Loucy (cell line): ENCODE measurements around the gene CPXM2.

ENCODE experiments used
- H2AFZ ChIP-seq: fragments of 200-600 bp; sonication (generic); 2 replicates; pipeline ENCODE4 v1.6.0; 2016; ENCODE audit warnings: antibody characterized with exemption, mild to moderate bottlenecking, low read length, moderate library complexity
- H3F3A ChIP-seq: fragments of 200-600 bp; 2 replicates; pipeline ENCODE4 v1.6.0; 2016; ENCODE audit warnings: antibody characterized with exemption, low read depth, mild to moderate bottlenecking
- H3K27me3 ChIP-seq: fragments of 200-600 bp; sonication (generic); 2 replicates; pipeline ENCODE4 v1.6.1; 2014; ENCODE audit warnings: low read length, mild to moderate bottlenecking; ENCODE audit not compliant: insufficient read depth, poor library complexity, severe bottlenecking
- H3K36me3 ChIP-seq: fragments of 200-600 bp; sonication (generic); 2 replicates; pipeline ENCODE4 v1.6.1; 2016; ENCODE audit warnings: low read length; ENCODE audit not compliant: insufficient read depth
- H3K4me1 ChIP-seq: fragments of 200-600 bp; sonication (generic); 2 replicates; pipeline ENCODE4 v1.5.1; 2014; ENCODE audit warnings: low read length, mild to moderate bottlenecking; ENCODE audit not compliant: insufficient read depth, poor library complexity, severe bottlenecking
- H3K4me2 ChIP-seq: fragments of 200-600 bp; sonication (generic); 2 replicates; pipeline ENCODE4 v1.6.0; 2014; ENCODE audit warnings: antibody characterized with exemption, low read length, low read depth, mild to moderate bottlenecking; ENCODE audit not compliant: poor library complexity, severe bottlenecking
- H3K4me3 ChIP-seq: fragments of 200-600 bp; sonication (generic); 2 replicates; pipeline ENCODE4 v1.5.1; 2014; ENCODE audit warnings: low read length, mild to moderate bottlenecking, mixed read lengths; ENCODE audit not compliant: poor library complexity, severe bottlenecking
- H3K79me2 ChIP-seq: fragments of 200-600 bp; sonication (generic); 2 replicates; pipeline ENCODE4 v1.6.1; 2014; ENCODE audit warnings: low read length; ENCODE audit not compliant: insufficient read depth
- H3K9ac ChIP-seq: fragments of 200-600 bp; sonication (generic); 2 replicates; pipeline ENCODE4 v1.6.0; 2014; ENCODE audit warnings: mild to moderate bottlenecking, low read depth, low read length, moderate library complexity; ENCODE audit not compliant: poor library complexity, severe bottlenecking
- H3K9me2 ChIP-seq: fragments of 200-600 bp; sonication (generic); replicated peaks from 2 replicates; pipeline ENCODE4 v1.6.1; 2016; ENCODE audit warnings: low read depth, low read length, mixed read lengths
- H3K9me3 ChIP-seq: fragments of 200-600 bp; sonication (generic); 2 replicates; pipeline ENCODE4 v1.6.1; 2014; ENCODE audit warnings: mild to moderate bottlenecking, antibody characterized with exemption, low read length, low read depth; ENCODE audit not compliant: insufficient read depth
- H4K20me1 ChIP-seq: fragments of 200-600 bp; sonication (generic); 2 replicates; pipeline ENCODE4 v1.6.0; 2014; ENCODE audit warnings: antibody characterized with exemption, low read length, mild to moderate bottlenecking; ENCODE audit not compliant: insufficient read depth, poor library complexity, severe bottlenecking
- CTCF ChIP-seq: fragments of 200-600 bp; sonication (generic); conservative IDR thresholded peaks from 2 replicates; pipeline ENCODE4 v1.5.1; 2014; ENCODE audit warnings: mild to moderate bottlenecking, antibody characterized with exemption, low read length
- EZH2phosphoT487 ChIP-seq: fragments of 200-600 bp; IDR thresholded peaks from 2 replicates; pipeline ENCODE4 v1.6.1; 2018; ENCODE audit warnings: antibody characterized with exemption, mild to moderate bottlenecking, moderate library complexity, borderline replicate concordance

The CPXM2 gene

DNA sequence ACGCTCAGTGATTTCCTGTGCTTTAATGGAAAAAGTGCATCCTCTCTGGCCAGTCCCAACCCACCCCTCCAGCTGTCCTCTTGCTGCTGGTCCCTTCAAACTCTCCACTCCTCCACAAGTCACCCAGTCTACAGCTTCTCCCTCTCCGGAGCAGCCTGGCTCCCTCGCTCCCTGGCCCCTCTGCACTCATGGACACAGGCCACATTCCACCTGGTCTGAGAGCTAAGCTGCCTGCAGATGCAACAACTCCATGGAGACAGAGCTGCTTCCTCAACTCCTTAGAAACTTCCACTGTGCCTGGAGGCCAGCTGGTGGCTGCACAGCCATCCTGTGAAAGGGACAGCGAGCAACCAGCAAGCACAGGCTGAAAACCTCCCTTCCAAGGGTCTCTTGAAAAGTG is 137.5 kb downstream of the CPXM2 start:
- Histone ChIP-seq H3K79me2 (no peaks in the 10 kb centered on the region), H3K4me1 (no peaks in the 10 kb centered on the region), H3K27me3 (no peaks in the 10 kb centered on the region), H3K36me3 (no peaks in the 10 kb centered on the region), H3K4me3 (no peak overlapping the region), H3K9ac (no peak overlapping the region), H3K4me2 (no peak overlapping the region), H3K9me2 (no peaks in the 10 kb centered on the region), H3F3A (no peaks in the 10 kb centered on the region), H3K9me3 (peaks cover 12% of the 10 kb centered on the region; the same call in 1 of the 2 replicates), H4K20me1 (no peaks in the 10 kb centered on the region), H2AFZ (no peak overlapping the region)
- TF ChIP-seq EZH2phosphoT487, result no peak
- no peak for TF ChIP-seq CTCF

- Histone ChIP-seq H3K9ac (no peak overlapping the region), H3K79me2 (no peaks in the 10 kb centered on the region), H4K20me1 (no peaks in the 10 kb centered on the region), H3K9me3 (peaks cover 12% of the 10 kb centered on the region; the same call in 1 of the 2 replicates), H3F3A (no peaks in the 10 kb centered on the region), H3K27me3 (no peaks in the 10 kb centered on the region), H3K36me3 (no peaks in the 10 kb centered on the region), H2AFZ (no peak overlapping the region), H3K4me3 (no peak overlapping the region), H3K4me1 (no peaks in the 10 kb centered on the region), H3K4me2 (no peak overlapping the region), H3K9me2 (no peaks in the 10 kb centered on the region)
- TF ChIP-seq EZH2phosphoT487 (no peak), CTCF (no peak)
Observed at GRCh38 chr10:123751342-123752134, 140.1 kb downstream of the CPXM2 start.

DNA sequence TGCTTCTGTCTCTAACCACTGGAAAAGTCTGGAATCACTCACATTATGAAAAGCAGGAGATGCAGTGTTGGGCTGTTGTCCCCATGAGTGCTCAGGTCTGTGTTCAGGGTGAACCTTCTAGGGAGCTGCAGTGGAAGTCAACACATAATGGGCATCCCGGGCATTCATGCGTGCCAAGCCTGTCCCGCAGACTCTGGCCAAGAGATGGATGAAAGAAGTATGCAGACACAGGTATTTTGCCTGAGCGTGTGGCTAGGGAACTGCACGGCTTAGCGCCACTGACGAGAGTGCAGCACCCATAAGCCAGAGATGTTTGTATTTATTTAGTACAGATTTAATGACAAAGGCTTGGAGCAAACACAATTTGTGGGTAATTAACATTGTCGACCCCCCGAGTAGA is 140.7 kb downstream of the CPXM2 start:
- no peak overlapping the region for H3K9ac ChIP-seq
- H3K4me3 ChIP-seq, result no peak overlapping the region
- no peaks in the 10 kb centered on the region for H3K9me2 ChIP-seq
- peaks cover 15% of the 10 kb centered on the region; the same call in 1 of the 2 replicates for H3K9me3 ChIP-seq
- no peaks in the 10 kb centered on the region for H3K4me1 ChIP-seq
- no peaks in the 10 kb centered on the region for H3F3A ChIP-seq
- no peaks in the 10 kb centered on the region for H3K36me3 ChIP-seq
- no peaks in the 10 kb centered on the region for H3K79me2 ChIP-seq
- no peaks in the 10 kb centered on the region for H3K27me3 ChIP-seq
- H4K20me1 ChIP-seq, result no peaks in the 10 kb centered on the region
- no peak for TF ChIP-seq EZH2phosphoT487
- TF ChIP-seq CTCF, result no peak
- no peak overlapping the region for H2AFZ ChIP-seq
- no peak overlapping the region for H3K4me2 ChIP-seq
